Activated naive CD4-positive, alpha-beta T cell treated with anti-CD3 and anti-CD28 coated beads, Interleukin-2, amount 50 U/mL, for 24 hours (primary cell): Measurements from ENCODE around the gene PRSS50.
"Not testable (repeated sequence)": the region's sequence is repeated elsewhere in the genome, so short reads cannot be mapped to it uniquely, and the experiment has no call there.

Source experiments
- H3K27ac Mint-ChIP-seq: one replicate; pipeline ENCODE4 v1.8.0; 2021; ENCODE audit warnings: mild to moderate bottlenecking, mixed read lengths
- H3K27me3 Mint-ChIP-seq: one replicate; pipeline ENCODE4 v1.8.0; 2021; ENCODE audit warnings: mixed read lengths
- H3K36me3 Mint-ChIP-seq: one replicate; pipeline ENCODE4 v1.8.0; 2021; ENCODE audit warnings: mixed read lengths
- H3K4me1 Mint-ChIP-seq: one replicate; pipeline ENCODE4 v1.8.0; 2021; ENCODE audit warnings: mixed read lengths
- H3K4me3 Mint-ChIP-seq: one replicate; pipeline ENCODE4 v1.8.0; 2021; ENCODE audit warnings: mild to moderate bottlenecking, mixed read lengths
- H3K9me3 Mint-ChIP-seq: one replicate; pipeline ENCODE4 v1.8.0; 2021; ENCODE audit warnings: mixed read lengths

The PRSS50 gene, protein sequence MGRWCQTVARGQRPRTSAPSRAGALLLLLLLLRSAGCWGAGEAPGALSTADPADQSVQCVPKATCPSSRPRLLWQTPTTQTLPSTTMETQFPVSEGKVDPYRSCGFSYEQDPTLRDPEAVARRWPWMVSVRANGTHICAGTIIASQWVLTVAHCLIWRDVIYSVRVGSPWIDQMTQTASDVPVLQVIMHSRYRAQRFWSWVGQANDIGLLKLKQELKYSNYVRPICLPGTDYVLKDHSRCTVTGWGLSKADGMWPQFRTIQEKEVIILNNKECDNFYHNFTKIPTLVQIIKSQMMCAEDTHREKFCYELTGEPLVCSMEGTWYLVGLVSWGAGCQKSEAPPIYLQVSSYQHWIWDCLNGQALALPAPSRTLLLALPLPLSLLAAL

DNA sequence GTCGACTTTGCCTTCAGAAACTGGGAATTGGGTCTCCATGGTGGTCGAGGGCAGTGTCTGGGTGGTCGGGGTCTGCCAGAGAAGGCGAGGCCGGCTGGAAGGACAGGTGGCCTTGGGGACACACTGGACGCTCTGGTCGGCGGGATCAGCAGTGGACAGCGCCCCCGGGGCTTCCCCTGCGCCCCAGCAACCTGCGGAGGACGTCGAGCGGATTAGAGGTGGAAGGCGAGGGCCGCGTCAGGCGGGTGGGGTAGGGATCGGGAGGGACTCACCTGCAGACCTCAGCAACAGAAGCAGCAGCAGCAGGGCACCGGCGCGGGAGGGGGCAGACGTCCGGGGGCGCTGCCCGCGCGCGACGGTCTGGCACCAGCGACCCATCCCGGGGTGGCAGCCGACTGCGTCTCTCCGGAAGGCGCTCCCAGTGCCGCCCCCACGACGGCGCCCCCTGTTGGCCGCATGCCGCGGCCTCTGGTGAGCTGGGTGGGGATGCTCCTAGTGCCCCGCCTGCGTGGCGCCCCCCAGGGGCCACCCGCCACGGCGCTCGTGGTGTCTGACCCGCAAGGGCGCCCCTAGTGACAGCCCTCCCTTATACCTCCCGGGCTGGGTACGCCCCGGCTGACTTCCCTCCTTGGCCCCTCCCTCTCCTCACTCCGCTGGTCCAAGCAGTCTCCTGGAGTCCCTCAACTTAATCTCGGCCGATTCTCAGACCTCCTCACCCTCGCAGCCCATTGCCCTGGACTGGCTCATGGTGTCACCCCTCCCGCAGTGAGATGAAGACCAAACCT, at the start of gene PRSS50:
Gene PRSS50, minus strand, starts transcription at position 423 of the 785 bp plus-strand sequence. Its CDS starts 45 bp downstream, at position 378.
- no peaks in the 10 kb centered on the region for H3K36me3 Mint-ChIP-seq
- H3K4me3 Mint-ChIP-seq, result no peak within 1 kb of the TSS
- H3K4me1 Mint-ChIP-seq, result no peaks in the 10 kb centered on the region
- no peaks in the 10 kb centered on the region for H3K9me3 Mint-ChIP-seq
- peaks cover 7% of the 10 kb centered on the region for H3K27me3 Mint-ChIP-seq
- H3K27ac Mint-ChIP-seq, result no peak within 1 kb of the TSS

GRCh38 chr3:46764206-46764605, 46.5 kb upstream of the PRSS50 start:
- Mint-ChIP-seq H3K27me3 (peaks cover 7% of the 10 kb centered on the region), H3K9me3 (peaks cover 27% of the 10 kb centered on the region), H3K36me3 (peaks cover 9% of the 10 kb centered on the region), H3K4me1 (no peaks in the 10 kb centered on the region), H3K4me3 (no peak overlapping the region), H3K27ac (no peak overlapping the region)

- H3K4me3 Mint-ChIP-seq, result no peak overlapping the region
- H3K27ac Mint-ChIP-seq, result no peak overlapping the region
- peaks cover 7% of the 10 kb centered on the region for H3K27me3 Mint-ChIP-seq
- H3K4me1 Mint-ChIP-seq, result no peaks in the 10 kb centered on the region
- H3K9me3 Mint-ChIP-seq, result peaks cover 27% of the 10 kb centered on the region
- H3K36me3 Mint-ChIP-seq, result peaks cover 8% of the 10 kb centered on the region
These were observed 45.5 kb upstream of the PRSS50 start for GRCh38 chr3:46763178-46763577.

- Mint-ChIP-seq H3K27me3 (peaks cover 1% of the 10 kb centered on the region), H3K4me3 (no peak overlapping the region), H3K9me3 (peaks cover 22% of the 10 kb centered on the region), H3K4me1 (no peaks in the 10 kb centered on the region), H3K27ac (no peak overlapping the region), H3K36me3 (peaks cover 5% of the 10 kb centered on the region)
These were observed 41.8 kb upstream of the PRSS50 start for GRCh38 chr3:46759239-46760167.

- no peaks in the 10 kb centered on the region for H3K36me3 Mint-ChIP-seq
- H3K9me3 Mint-ChIP-seq, result no peaks in the 10 kb centered on the region
- no peaks in the 10 kb centered on the region for H3K27me3 Mint-ChIP-seq
- H3K4me1 Mint-ChIP-seq, result peaks cover 7% of the 10 kb centered on the region
- no peak overlapping the region for H3K27ac Mint-ChIP-seq
- H3K4me3 Mint-ChIP-seq, result no peak overlapping the region
These were observed 39.0 kb upstream of the PRSS50 start for GRCh38 chr3:46756642-46757041.

DNA sequence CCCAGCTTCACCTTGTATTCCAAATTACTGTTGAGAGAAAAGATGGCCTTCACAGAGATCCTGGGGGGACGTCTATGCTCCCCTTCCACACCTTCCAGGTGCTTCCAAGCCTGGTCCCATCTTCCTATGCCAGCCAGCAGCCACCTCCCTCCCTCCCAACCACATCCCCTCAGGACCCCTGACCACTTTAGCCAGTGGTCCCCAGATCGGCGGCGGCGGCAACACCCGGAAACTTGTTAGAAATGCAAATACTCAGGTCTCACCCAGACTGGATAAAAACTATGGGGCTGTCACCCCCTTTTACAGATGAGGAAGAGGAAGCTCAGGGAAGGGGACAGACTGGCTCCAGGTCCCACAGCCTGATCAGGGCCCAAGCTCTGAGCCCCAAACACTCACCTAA, 38.0 kb upstream of the PRSS50 start:
- Mint-ChIP-seq H3K27me3 (no peaks in the 10 kb centered on the region), H3K4me1 (peaks cover 7% of the 10 kb centered on the region)

DNA sequence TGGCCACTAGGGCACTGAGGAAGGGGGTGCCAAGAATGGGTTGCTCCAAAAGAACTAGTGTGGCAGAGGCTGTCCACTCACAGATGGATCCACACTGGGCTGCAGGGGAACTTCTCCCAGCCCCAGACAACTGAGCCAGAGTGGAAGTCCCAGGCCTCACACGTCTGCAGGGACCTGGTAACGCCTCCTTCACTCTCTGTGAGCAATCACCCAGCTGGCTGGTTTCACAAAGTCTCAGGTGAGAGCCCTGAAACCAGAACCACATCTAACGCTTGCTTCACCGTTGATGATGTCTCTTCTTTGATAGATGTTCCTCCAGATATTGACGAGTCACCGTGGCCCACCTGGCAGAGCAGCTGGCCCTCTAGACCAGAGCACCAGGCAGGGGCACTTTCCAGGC, 35.5 kb upstream of the PRSS50 start:
- not testable (repeated sequence) for H3K4me3 Mint-ChIP-seq, H3K27me3 Mint-ChIP-seq, H3K9me3 Mint-ChIP-seq, H3K36me3 Mint-ChIP-seq, H3K4me1 Mint-ChIP-seq, H3K27ac Mint-ChIP-seq

More for the DNA sequence above, 38.0 kb upstream of the PRSS50 start:
- Mint-ChIP-seq H3K4me3 (no peak overlapping the region), H3K36me3 (no peaks in the 10 kb centered on the region), H3K9me3 (no peaks in the 10 kb centered on the region), H3K27ac (no peak overlapping the region)

DNA sequence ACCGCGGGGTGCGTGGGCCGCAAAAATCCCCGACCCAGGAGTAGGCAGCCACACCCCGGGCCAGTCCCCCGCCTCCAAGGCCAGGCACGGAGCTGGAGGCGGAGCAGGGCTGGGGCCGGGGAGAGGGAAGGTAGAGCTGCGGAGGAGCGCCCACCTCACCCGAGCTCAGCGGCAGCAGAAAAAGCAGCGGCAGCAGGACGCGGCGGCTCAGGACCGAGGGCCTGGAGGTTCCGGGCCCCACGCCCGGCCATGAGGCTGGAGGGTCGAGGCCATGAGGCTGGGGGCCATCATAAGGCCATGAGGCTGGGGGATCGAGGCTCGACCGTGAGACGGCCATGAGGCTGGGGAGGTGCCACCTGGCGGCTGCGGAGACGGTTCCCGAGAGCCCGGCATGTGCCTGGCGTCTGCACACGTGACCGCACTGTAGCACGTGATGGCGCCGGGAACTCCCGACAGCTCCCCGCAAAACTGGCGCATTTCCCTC, 32.9 kb upstream of the PRSS50 start:
- H3K36me3 Mint-ChIP-seq, result no peaks in the 10 kb centered on the region
- H3K27ac Mint-ChIP-seq, result no peak overlapping the region
- no peak overlapping the region for H3K4me3 Mint-ChIP-seq
- no peaks in the 10 kb centered on the region for H3K9me3 Mint-ChIP-seq
- H3K27me3 Mint-ChIP-seq, result no peaks in the 10 kb centered on the region
- peaks cover 7% of the 10 kb centered on the region for H3K4me1 Mint-ChIP-seq

DNA sequence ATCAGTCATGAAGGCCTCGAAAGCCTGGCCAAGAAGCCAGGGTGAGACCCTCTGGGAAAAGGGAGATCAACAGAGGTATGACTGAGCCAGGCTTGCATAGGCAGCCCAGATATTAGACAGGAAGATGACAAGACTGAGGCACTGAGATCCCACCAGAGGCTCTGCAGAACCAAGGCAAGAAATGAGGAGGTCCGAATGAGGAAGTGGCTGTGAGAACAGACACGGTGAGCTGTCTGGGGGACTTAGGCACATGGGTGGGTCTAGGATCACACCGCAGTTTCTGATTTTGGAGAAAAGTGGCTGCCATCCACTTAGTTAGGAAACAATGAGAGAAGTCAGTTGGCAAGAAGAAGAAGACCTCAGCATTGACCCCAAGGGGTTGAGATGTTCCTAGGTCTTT, 31.5 kb upstream of the PRSS50 start:
- H3K36me3 Mint-ChIP-seq, result no peaks in the 10 kb centered on the region
- no peak overlapping the region for H3K27ac Mint-ChIP-seq
- H3K4me1 Mint-ChIP-seq, result peaks cover 7% of the 10 kb centered on the region
- H3K9me3 Mint-ChIP-seq, result no peaks in the 10 kb centered on the region
- no peaks in the 10 kb centered on the region for H3K27me3 Mint-ChIP-seq
- H3K4me3 Mint-ChIP-seq, result no peak overlapping the region

- Mint-ChIP-seq H3K36me3 (no peaks in the 10 kb centered on the region), H3K9me3 (no peaks in the 10 kb centered on the region), H3K4me1 (peaks cover 4% of the 10 kb centered on the region), H3K27ac (no peak overlapping the region), H3K27me3 (no peaks in the 10 kb centered on the region), H3K4me3 (no peak overlapping the region)
These were observed 30.5 kb upstream of the PRSS50 start for GRCh38 chr3:46748170-46748569.

DNA sequence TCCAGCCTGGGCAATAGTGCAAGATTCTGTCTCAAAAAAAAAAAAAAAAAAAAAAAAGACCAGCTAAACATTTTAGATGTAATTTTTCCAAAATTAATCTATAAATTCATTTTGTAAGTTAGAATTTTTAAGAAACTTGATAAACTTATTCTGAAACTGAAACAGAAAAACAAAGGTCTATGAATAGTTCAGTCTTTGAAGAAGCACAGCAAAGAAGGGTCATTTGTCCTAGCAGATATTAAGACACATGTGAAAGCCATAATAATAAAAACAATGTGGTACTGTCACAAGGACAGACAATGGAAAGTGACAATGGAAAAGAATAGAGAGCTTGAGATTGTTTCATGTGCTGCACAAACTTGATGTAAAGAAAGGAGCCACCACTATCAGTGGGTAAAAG, 29.0 kb upstream of the PRSS50 start:
- Mint-ChIP-seq H3K4me1 (no peaks in the 10 kb centered on the region), H3K4me3 (no peak overlapping the region), H3K27ac (no peak overlapping the region), H3K36me3 (no peaks in the 10 kb centered on the region), H3K27me3 (no peaks in the 10 kb centered on the region), H3K9me3 (no peaks in the 10 kb centered on the region)

DNA sequence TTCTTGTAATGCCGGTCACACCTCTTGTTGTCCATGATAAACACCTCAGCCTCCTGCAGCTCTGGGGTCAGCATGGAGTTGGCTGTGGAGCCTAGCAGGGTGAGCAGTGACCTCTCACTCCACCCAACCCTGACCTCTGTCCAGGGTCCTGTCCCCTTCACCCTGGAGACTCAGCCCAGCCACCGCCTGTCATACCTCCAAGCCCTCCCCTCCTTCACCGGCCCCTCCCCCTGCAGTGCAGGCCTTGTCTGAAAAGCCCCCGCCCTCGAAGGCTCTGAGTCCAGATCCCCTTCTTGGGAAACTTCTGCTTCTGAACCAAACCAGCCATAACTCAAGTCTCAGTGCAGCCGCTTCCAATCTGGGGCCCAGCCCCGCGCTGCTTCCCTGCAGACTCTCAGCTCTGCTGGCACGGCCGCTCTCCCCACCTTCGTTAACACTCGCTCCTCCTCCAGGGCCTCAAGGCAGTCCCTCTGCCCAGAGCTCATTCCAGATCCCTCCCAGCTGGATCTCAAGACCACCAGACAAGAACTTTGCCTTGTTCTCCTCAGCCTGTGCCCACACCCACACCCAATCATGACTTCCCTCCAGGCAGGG, 25.4 kb upstream of the PRSS50 start:
- Mint-ChIP-seq H3K36me3 (no peaks in the 10 kb centered on the region), H3K4me3 (no peak overlapping the region), H3K27me3 (no peaks in the 10 kb centered on the region), H3K27ac (no peak overlapping the region), H3K9me3 (no peaks in the 10 kb centered on the region), H3K4me1 (no peaks in the 10 kb centered on the region)

GRCh38 chr3:46739565-46739964, 21.9 kb upstream of the PRSS50 start:
- H3K9me3 Mint-ChIP-seq, H3K27me3 Mint-ChIP-seq, H3K4me1 Mint-ChIP-seq, H3K27ac Mint-ChIP-seq, H3K36me3 Mint-ChIP-seq, H3K4me3 Mint-ChIP-seq: not testable (repeated sequence)

- Mint-ChIP-seq H3K27me3 (peaks cover 2% of the 10 kb centered on the region), H3K27ac (no peak overlapping the region), H3K4me3 (no peak overlapping the region), H3K4me1 (no peaks in the 10 kb centered on the region), H3K9me3 (no peaks in the 10 kb centered on the region), H3K36me3 (no peaks in the 10 kb centered on the region)
These were observed 19.7 kb upstream of the PRSS50 start for GRCh38 chr3:46737329-46737731.
